Occipital lobe (tissue), 2 donors: ENCODE data around the gene ANKRD52. TPM values are rescaled to one million over a fixed set of nuclear protein-coding genes. Genes with fewer than 3 reads are reported as not detected.
"Not testable (repeated sequence)": the region's sequence is repeated elsewhere in the genome, so short reads cannot be mapped to it uniquely, and the experiment has no call there.

Source experiments
- DNase-seq: peaks from one replicate; lab custom pipeline; 2025; lab: John Stamatoyannopoulos, UW
- total RNA-seq: library from RNA; depleted of rRNA; stranded (reverse); fragments of >200 nt; gene quantifications from one replicate; pipeline ENCODE4 v1.2.3, GENCODE V29; 2014

The ANKRD52 gene
- total RNA-seq = 9.2 TPM

DNA sequence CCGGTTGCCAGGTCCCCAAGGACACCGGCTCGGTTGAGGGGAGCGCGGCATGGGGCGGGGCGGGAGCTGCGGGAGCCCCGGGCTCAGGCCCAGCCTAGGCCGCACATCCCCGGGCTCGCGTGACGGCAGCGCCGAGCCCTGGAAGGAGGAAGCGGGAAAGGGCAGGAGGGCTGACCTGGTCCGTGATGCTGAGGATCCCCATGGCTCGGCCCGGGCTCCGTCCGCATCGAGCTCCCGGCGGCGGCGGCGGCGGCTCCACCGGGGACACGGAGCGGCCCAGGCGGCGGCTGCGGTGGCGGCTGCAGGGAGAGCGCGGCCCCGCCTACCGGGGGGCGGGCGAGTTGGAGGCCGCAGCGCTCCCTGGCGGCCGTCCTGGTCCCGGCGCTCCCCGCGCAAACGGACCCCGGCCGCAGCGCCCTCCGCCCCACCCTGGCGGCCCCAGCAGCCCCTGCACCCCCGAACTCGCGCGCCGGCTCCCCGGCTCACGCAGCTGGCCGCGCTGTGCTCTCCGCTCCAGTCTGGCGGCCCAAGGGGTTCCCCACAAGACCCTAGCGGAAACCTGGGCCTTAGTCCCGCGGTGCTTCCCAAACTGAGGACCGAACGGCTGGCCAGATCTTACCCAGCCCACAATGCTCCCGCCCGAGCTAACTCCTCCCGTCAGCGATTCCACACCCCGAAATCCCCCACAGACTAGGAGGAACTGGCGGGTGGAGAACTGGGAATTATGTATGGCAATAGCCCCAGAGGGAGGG, at the start of gene ANKRD52:
Gene ANKRD52, minus strand, starts transcription at position 317 of the 752 bp plus-strand sequence. Its CDS starts 115 bp downstream, at position 202.
- peak; percentile 66 for DNase-seq

DNA sequence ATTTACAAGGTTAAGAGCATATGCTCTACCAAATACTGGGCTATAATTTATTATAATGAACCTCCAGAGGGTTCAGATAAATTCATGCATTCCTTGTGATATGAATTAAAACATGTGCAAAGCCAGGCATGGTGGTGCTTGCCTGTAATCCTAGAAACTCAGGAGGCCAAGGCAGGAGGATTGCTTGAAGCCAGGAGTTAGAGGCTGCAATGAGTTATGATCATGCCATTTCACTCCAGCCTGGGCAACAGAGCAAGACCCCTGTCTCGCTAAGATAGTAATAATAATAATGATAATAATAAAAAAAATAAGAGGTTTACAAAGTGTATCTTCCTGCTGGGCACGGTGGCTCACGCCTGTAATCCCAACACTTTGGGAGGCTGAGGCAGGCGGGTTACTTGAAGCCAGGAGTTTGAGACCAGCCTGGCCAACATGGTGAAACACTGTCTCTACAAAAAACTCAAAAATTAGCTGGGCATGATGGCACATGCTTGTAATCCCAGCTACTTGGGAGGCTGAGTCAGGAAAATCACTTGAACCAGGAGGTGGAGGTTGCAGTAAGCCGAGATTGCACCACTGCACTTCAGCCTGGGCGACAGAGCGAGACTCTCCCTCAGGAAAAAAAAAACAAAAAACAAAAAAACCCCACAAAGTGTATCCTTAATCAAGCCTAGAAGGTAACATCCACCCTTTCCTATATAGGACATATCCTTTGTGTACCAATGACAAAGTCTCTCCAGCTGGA, 49.2 kb upstream of the ANKRD52 start:
- no peak for DNase-seq

DNA sequence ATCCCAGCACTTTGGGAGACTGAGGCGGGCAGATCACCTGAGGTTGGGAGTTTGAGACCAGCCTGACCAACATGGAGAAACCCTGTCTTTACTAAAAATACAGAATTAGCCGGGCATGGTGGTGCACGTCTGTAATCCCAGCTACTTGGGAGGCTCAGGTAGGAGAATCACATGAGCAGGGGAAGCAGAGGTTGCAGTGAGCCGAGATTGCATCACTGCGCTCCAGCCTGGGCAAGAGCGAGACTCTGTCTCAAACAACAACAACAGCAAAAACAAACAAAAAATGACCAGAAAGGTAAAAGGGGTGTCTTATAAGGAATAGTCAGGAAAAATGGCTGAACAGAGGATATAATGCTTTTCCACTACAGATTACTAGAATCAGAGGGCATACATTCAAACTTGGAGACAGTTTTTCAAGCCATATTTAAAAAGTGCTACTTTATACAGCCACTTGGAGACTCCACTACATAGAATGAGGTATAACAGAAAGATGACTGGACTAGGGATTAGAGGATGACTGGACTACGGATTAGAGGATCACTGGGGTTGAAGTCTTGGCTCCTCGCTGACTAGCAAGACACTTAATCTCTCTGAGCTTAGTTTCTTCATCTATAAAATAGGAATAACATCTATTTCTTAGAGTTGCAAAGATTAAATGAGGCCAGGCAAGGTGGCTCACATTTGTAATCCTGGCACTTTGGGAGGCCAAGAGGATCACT, 46.8 kb upstream of the ANKRD52 start:
- no peak for DNase-seq

DNA sequence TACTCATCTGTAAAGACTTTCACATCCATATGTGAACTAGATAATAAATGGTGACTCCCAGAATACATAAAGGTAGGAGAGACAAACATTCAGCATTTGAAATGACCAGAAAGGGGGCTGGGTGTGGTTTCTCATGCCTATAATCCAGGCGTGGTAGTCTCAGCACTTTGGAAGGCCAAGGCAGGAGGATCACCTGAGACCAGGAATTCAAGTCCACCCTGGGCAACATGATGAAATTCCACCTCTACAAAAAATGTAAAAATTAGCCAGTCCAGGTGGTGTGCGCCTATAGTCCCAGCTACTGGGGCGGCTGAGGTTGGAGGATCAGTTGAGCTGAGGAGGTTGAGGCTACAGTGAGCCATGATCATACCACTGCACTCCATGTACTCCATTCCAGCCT, 46.1 kb upstream of the ANKRD52 start:
- DNase-seq = no peak

DNA sequence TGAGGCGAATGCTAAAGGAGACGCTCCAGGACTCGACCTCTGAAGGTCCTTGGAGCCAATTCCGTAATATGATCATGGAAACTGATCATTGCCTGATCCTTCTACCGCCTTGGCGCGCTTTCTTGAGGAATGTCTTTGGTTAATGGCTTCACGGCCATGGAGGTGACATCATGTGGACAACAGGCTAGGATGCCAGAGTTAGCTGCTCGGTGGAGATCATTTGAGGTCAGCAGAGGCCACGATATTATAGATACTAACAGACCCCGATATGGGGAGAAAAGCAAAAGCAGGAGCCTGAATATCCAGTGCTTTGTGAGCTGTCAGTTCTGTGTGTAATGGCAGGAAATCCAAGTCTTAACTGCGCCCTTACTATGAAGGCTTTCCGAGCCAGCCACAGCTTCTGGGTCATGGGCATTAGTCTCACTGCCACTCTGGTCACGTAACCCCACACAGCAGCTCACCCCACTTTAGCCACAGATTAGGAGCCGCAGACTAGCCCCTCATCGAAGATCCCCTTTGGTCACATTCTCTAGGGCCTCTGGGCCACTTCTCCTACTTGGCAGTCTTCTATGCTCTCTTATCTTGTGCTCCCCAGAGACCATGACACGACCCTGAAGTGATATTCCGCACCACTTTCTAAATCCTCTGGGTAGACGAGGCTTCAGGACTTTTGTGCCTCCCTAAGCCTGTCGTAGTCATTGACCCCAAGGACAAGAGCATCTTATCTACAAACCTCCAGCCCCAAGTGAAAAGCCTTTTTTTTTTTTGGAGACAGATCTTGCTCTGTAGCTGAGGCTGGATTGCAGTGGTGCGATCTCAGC, 42.7 kb upstream of the ANKRD52 start:
- DNase-seq = no peak

DNA sequence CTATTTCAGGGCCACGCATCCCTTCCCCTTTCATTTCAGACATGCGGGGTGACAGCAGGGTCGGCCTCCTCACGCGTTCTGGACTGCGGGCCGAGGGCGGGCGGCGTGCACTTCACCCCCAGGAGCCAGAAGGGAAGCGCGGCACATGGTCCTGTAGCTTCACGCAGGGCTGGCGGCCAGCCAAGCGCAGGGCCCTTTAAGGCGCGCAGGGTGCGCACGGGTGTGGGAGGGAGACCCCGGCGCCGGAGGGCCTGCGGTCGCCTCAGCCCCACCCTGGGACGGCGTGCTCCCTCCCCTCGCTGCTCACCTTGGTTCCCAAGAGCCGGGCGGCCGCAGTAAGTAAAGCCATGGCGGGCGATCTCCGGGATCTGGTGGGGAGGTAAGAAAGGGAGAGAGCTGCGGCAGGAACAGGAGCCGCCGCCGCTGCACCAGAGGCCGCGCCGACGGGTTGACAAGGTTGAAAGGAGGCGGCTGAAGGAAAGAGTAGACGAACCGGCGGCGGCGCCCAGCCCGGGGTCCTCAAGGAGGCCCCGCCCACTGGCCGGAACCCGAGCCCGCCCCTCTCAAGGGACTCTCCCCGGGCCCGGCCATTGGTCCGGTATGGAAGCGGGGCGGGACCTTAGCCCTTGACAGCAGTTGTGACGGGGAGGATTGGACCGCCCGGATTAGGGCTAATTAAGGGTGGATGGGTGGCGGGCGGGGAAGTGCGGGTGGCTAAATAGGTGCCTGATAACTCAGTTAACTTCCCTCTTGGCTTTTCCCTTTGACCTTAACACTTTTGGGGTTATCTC, 41.9 kb upstream of the ANKRD52 start, which contains the start of gene CS:
Gene CS, minus strand, starts transcription at position 478 of the 791 bp plus-strand sequence. Its CDS starts 129 bp downstream, at position 349.
- DNase-seq = peak; percentile 97

DNA sequence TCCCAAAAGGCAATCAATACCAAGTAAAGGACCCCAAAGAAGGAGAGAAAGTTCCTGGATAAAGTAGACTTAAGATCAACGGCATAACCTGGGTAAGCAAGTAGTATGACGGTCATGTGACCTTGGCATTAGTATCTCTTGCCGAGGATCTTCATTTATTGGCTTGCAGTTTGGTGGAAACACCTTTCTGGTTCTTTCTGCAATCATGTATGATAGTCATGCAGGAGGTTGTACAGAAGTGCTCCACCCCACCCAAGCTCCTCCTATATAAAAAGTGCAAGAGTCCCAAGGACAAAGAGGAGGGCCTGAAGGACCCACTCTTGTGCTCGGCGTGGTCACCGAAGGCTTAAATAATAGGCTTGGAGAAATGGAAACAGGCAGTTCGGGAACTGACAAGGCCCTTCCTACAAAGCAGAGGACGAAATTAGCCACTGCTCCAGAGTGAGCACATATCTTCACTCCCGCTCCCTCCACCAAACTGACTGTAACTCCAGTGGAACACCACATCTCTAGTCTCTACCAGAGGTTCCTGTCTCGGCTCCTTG, 41.2 kb upstream of the ANKRD52 start:
- peak; percentile 51 for DNase-seq

DNA sequence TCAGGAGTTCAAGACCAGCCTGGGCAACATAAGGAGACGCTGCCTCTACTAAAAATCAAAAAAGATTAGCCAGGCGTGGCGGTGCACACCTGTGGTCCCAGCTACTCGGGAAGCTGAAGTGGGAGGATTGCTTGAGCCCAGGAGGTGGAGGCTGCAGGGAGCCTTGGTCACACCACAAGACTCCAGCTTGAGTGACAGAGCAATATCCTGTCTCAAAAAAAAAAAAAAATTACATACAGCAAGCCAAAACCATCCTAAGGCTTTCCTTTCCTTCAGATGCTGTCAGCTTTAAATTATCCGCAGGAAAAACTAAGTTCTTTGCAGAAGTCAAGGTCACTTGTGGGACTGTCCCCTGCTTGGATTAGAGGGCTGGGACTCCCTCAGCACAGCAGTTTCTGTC, 40.6 kb upstream of the ANKRD52 start:
- DNase-seq = no peak

DNA sequence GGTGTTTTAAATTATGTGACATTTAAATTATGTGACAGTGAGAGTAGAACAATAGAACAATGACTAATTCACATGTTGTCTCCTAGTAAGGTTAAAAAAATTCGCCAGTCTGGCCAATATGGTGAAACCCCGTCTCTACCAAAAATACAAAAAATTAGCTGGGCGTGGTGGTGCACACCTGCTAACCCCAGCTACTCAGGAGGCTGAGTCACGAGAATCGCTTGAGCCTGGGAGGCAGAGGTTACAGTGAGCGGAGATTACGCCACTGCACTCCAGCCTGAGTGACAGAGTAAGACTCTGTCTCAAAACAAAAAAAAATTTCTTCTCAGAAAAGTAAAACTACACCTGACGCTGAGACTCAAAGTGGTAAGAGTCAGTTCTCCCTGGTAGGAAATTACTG, 39.2 kb upstream of the ANKRD52 start:
- no peak for DNase-seq

DNA sequence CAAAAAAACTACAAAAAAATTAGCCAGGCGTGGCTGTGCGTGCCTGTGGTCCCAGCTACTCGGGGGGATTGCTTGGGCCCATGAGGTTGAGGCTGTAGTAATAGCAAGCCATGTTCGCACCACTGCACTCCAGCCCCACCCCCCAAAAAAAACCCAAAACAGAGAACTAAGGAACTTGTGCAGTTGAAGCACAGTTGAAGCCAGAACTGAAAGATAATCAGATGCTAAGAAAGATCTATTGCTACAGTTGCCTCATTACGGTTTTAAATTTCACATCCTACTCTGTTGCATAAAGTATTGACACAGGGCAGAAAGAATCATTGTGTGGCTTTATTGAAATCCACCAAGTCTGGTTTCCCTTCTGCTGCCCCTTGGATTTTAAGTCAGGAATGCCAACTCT, 38.1 kb upstream of the ANKRD52 start:
- DNase-seq = no peak

DNA sequence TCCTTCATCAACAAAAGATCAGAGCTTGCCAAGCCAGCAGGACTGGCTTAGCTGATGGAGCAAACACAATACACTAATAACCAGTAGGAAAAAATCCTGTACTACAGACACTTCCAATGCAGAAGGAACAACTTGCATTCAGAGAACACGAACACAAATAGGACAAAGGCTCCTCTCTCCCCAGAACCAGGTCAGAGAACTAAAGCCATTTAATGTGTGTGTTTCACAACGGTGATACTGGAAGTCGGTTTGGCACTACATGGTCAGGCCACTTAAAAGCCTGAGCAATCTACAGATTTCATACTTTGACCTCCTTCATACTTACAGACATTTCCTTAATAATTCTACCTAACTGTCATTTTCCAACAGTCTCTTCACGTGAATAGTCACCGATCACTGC, 35.6 kb upstream of the ANKRD52 start:
- DNase-seq = no peak

DNA sequence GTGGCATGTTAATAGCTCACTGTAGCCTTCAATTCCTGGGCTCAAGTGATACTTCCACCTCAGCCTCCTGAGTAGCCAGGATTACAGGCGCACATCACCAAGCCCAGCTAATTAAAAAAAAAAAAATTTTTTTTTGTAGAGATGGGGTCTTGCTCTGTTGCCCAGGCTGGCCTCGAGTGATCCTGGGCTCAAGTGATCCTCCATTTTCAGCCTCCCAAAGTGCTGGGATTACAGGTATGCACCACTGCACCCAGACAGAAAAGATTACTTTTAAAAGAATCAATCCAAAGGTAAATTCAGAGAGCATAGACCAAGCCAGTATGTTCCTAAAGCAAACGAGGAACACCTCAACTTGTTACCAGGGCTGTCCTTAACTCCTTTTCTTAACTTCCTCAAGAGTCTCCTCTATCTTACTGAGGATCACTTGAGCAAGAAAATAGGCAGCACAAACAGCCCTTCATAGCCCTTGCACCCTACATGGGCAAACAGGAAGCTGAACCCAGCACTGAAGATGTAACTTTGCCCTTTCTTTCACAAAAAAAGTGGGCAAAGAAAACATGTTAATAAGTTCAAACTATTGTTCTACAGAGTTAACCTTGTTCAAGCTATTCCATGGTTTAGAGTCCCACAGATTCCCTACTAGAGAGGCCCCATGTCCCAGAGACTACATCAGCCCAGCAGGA, 30.7 kb upstream of the ANKRD52 start:
- no peak for DNase-seq

DNA sequence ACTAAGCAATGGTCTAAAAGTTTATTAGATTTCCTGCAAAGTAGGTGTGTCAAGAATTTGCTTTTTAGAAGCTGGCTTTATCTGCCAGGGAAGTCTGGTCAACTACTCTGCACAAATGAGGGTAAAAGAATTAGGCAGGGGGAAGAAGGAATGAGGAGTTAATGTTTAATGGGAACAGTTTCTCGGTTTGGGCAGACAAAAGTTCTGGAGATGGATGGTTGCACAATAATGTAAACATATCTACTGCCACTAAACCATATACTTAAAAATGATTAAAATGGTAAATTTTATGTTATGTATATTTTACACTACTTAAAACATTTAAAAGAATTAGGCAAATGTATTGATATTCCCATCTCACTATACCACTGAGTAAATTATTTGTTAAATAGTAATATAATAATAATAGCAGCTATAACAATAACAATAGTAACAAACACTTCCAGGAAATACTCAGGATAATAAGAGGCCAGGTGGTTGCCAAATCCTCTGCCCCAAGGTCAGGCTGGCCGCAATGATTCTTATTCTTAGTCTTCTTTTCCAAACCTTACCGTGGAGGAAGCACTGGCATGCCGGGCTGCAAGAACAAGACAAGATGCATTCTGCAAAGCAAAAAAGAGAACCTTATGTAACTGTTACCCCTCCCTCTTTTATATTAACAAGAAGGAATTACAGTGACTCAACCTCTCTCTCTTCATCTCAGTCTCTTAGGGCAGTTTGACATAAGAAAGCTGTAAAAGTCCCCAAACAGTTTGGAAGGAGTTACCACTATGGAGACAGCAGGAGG, 28.1 kb upstream of the ANKRD52 start:
- no peak for DNase-seq

DNA sequence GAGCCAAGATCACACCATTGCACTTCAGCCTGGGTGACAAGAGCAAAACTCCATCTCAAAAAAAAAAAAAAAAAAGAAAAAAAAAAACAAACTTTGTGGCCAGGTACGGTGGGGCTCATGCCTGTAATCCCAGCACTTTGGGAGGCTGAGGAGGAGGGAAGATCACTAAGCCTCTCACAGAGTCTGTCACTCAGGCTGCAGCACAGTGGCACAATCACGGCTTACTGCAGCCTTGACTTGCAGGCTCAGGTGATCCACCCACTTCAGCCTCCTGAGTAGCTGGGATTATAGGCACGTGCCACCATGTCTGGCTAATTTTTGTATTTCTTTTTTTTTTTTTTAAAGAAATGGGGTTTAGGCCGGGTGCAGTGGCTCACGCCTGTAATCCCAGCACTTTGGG, 26.1 kb upstream of the ANKRD52 start:
- not testable (repeated sequence) for DNase-seq

DNA sequence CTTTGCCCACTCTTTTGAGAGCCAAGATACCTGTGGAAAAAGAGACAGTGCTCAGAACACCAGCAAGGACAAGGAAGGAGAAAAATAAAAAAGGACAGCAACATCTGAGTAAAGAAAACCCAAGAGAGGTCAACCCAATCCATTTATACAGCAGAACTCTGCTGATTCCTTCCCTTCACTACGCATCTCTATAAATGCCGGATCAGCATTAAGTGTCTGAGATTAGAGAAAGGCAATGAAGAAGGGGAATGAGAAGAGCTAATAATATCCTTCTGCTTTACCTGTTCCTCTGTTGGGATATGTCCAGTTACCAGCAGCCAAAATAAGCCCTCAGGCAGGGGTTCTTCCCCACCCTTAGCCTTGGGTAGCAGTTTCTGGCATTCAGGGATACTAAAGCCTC, 24.4 kb upstream of the ANKRD52 start:
- no peak for DNase-seq

DNA sequence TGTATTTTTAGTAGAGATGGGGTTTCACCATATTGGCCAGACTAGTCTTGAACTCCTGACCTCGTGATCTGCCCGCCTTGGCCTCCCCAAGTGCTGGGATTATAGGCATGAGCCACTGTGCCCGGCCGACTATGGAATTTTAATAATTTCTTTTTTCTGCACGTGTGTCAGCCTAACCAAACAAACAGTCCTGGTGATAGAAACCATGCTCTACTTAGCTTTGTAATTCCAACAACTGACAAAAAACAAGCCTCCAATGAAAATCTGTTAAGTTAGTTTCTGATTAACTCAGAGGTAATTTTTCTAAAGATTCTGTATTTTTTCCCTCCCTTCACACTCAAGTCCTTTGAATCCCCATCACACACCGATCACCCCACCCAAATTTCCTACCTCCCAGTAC, 23.8 kb upstream of the ANKRD52 start:
- DNase-seq = no peak

DNA sequence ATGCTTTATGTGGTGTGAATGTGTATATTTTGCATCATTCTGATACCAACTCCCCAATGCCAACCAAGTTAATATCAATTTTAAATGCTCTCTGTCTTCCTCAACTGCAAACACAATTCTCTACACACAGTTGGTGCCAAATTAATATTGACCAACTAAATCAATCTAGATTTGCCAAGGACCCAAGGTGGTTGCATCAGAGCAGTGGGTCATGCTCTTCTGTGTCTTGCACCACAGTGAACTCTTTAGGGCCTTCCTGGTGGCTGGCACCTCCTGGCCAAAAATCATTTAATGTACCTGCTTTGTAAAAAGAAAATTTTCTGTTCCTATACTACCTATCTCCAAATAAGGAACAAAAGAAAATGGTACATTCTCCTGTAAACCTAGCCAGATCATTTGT, 22.7 kb upstream of the ANKRD52 start:
- DNase-seq = no peak

DNA sequence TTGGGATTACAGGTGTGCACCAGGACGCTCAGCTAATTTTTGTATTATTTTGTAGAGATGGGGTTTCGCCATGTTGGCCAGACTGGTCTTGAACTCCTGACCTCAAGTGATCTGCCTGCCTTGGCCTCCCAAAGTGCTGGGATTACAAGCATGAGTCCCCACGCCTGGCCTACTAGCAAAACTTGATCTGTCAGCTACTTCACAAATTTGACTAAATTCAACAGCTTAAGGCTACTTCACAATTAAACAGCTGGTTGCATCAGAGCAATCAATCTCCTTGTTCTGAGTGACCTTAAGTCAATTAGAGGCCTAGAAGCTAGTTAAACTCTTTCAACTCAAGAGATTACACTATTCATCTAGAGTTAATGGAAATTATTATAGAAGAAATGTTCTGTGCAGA, 20.7 kb upstream of the ANKRD52 start:
- DNase-seq = no peak

DNA sequence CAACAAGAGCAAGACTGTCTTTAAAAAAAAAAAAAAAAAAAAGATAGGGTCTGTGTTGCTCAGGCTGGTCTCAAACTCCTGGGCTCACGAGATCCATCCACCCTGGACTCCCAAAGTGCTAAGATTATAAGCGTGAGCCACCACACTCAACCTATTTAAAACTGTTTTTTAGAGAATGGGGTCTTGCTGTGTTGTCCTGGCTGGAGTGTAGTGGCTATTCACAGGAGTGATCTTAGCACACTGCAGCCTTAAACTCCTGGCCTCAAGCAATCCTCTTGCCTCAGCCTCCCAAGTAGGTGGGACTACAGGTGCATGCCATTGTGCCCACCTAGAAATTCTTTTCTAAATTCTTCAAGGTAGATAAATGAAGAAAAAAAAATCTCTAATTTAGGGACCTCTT, 16.1 kb upstream of the ANKRD52 start:
- DNase-seq = no peak
